Measurements from ENCODE around the gene FRMPD4. TPM values are rescaled to one million over a fixed set of nuclear protein-coding genes. Genes with fewer than 3 reads are reported as not detected.

Gene FRMPD4
- total RNA-seq, 1 experiment from 2014 or later, result 1.4 TPM

GRCh38 chrX:12661464-12661863 lies 523.2 kb downstream of the FRMPD4 start:
- ChIA-PET POLR2A (no interaction called here), CTCF (no interaction called here)
- DNase-seq (ENCODE audit: low spot score) (no peak), ATAC-seq (no peak)
- H3K9me3 Mint-ChIP-seq, result peaks cover 7% of the 10 kb centered on the region; the same call in 1 of the 2 replicates
- H3K4me3 Mint-ChIP-seq, result no peak overlapping the region
- no peaks in the 10 kb centered on the region for H3K36me3 Mint-ChIP-seq
- H3K27me3 Mint-ChIP-seq (ENCODE audit: low read depth), result no peaks in the 10 kb centered on the region
- TF ChIP-seq ERG (CRISPR knock-in tag; IDR thresholded peaks at IDR 0.05) (no peak), HMGA2 (CRISPR knock-in tag; IDR thresholded peaks at IDR 0.05) (no peak), FOXP1 (CRISPR knock-in tag; IDR thresholded peaks at IDR 0.05; ENCODE audit: borderline replicate concordance) (no peak), E2F4 (CRISPR knock-in tag; IDR thresholded peaks at IDR 0.05; ENCODE audit: borderline replicate concordance, low read depth) (no peak), USF2 (CRISPR knock-in tag; IDR thresholded peaks at IDR 0.05) (no peak), TEAD4 (CRISPR knock-in tag; IDR thresholded peaks at IDR 0.05) (no peak), PREB (CRISPR knock-in tag; IDR thresholded peaks at IDR 0.05; ENCODE audit: borderline replicate concordance) (no peak), CREM (CRISPR knock-in tag; IDR thresholded peaks at IDR 0.05) (no peak), JAZF1 (CRISPR knock-in tag; IDR thresholded peaks at IDR 0.05) (no peak)
- TF ChIP-seq, protein P1, sequence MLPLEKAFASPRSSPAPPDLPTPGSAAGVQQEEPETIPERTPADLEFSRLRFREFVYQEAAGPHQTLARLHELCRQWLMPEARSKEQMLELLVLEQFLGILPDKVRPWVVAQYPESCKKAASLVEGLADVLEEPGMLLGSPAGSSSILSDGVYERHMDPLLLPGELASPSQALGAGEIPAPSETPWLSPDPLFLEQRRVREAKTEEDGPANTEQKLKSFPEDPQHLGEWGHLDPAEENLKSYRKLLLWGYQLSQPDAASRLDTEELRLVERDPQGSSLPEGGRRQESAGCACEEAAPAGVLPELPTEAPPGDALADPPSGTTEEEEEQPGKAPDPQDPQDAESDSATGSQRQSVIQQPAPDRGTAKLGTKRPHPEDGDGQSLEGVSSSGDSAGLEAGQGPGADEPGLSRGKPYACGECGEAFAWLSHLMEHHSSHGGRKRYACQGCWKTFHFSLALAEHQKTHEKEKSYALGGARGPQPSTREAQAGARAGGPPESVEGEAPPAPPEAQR (CRISPR knock-in tag; IDR thresholded peaks at IDR 0.05), result no peak
- TF ChIP-seq, protein P2, sequence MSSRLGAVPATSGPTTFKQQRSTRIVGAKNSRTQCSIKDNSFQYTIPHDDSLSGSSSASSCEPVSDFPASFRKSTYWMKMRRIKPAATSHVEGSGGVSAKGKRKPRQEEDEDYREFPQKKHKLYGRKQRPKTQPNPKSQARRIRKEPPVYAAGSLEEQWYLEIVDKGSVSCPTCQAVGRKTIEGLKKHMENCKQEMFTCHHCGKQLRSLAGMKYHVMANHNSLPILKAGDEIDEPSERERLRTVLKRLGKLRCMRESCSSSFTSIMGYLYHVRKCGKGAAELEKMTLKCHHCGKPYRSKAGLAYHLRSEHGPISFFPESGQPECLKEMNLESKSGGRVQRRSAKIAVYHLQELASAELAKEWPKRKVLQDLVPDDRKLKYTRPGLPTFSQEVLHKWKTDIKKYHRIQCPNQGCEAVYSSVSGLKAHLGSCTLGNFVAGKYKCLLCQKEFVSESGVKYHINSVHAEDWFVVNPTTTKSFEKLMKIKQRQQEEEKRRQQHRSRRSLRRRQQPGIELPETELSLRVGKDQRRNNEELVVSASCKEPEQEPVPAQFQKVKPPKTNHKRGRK (CRISPR knock-in tag; IDR thresholded peaks at IDR 0.05; ENCODE audit: borderline replicate concordance), result no peak
- no peaks in the 10 kb centered on the region for H3K4me1 Mint-ChIP-seq
- no peak overlapping the region for H3K27ac Mint-ChIP-seq

GRCh38 chrX:12672367-12673106 lies 534.3 kb downstream of the FRMPD4 start:
- Mint-ChIP-seq H3K9me3 (no peaks in the 10 kb centered on the region), H3K4me3 (no peak overlapping the region), H3K27ac (no peak overlapping the region), H3K4me1 (no peaks in the 10 kb centered on the region), H3K27me3 (ENCODE audit: low read depth) (no peaks in the 10 kb centered on the region), H3K36me3 (no peaks in the 10 kb centered on the region)
- no peak for DNase-seq (ENCODE audit: low spot score)
- ATAC-seq, result no peak
- CTCF ChIA-PET, result no interaction called here
- POLR2A ChIA-PET, result no interaction called here
- TF ChIP-seq CBFB (CRISPR knock-in tag; IDR thresholded peaks at IDR 0.05; ENCODE audit: low read depth) (no peak), MYBL2 (CRISPR knock-in tag; IDR thresholded peaks at IDR 0.05) (no peak), SOX15 (CRISPR knock-in tag; IDR thresholded peaks at IDR 0.05) (no peak), FOXK1 (CRISPR knock-in tag; IDR thresholded peaks at IDR 0.05) (no peak), FOXP1 (CRISPR knock-in tag; IDR thresholded peaks at IDR 0.05; ENCODE audit: borderline replicate concordance) (no peak), ZNF263 (CRISPR knock-in tag; IDR thresholded peaks at IDR 0.05; ENCODE audit: low read depth) (no peak), E2F4 (CRISPR knock-in tag; IDR thresholded peaks at IDR 0.05; ENCODE audit: borderline replicate concordance, low read depth) (no peak), ZNF423 (CRISPR knock-in tag; IDR thresholded peaks at IDR 0.05) (no peak), TEAD4 (CRISPR knock-in tag; IDR thresholded peaks at IDR 0.05) (no peak), SMAD3 (CRISPR knock-in tag; IDR thresholded peaks at IDR 0.05; ENCODE audit: borderline replicate concordance) (no peak), EMX1 (CRISPR knock-in tag; IDR thresholded peaks at IDR 0.05) (no peak), OVOL2 (CRISPR knock-in tag; IDR thresholded peaks at IDR 0.05; ENCODE audit: borderline replicate concordance) (no peak), USF2 (CRISPR knock-in tag; IDR thresholded peaks at IDR 0.05) (no peak), NFE2L1 (CRISPR knock-in tag; IDR thresholded peaks at IDR 0.05) (no peak), GABPB1 (CRISPR knock-in tag; IDR thresholded peaks at IDR 0.05) (no peak)
- TF ChIP-seq, protein P3, sequence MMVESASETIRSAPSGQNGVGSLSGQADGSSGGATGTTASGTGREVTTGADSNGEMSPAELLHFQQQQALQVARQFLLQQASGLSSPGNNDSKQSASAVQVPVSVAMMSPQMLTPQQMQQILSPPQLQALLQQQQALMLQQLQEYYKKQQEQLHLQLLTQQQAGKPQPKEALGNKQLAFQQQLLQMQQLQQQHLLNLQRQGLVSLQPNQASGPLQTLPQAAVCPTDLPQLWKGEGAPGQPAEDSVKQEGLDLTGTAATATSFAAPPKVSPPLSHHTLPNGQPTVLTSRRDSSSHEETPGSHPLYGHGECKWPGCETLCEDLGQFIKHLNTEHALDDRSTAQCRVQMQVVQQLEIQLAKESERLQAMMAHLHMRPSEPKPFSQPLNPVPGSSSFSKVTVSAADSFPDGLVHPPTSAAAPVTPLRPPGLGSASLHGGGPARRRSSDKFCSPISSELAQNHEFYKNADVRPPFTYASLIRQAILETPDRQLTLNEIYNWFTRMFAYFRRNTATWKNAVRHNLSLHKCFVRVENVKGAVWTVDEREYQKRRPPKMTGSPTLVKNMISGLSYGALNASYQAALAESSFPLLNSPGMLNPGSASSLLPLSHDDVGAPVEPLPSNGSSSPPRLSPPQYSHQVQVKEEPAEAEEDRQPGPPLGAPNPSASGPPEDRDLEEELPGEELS (CRISPR knock-in tag; IDR thresholded peaks at IDR 0.05), result no peak

All from WTC11 (cell line).